Hepatic stellate cell (primary cell): ENCODE data around the gene MED13L.
"Not testable (repeated sequence)": the region's sequence is repeated elsewhere in the genome, so short reads cannot be mapped to it uniquely, and the experiment has no call there.

ENCODE experiments used
- DNase-seq: peaks from one replicate; pipeline ENCODE4 v3.0.0; 2011; ENCODE audit warnings: low spot score

Gene MED13L

DNA sequence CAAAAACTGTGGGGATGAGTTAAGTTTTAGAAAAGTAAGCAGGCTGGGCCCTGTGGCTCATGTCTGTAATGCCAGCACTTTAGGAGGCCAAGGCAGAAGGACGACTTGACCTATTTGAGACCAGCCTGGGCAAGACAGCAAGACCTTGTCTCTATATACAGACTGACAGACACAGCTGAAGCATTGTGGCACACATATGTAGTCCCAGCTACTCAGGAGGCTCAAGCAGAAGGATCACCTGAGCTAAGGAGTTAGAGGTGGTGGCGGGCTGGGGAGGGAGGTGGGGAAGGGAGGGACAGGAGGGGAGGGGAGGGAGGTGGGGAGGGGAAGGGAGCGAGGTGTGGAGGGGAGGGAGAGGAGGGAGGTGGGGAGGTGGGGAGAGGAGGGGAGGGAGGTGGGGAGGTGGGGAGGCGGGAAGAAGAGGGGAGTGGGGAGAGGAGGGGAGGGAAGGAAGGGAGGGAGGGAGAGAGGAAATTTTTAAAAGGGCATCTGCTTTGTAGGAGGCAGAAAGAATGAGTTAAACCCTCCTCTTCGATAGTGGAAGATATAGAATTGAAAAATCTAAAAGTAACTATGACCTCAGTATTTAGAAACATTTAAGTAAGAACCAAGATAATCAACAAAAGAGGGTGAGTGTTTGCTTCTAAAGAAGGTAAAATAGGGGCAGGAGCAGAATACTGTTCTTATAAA is 30.9 kb downstream of the MED13L start:
- DNase-seq = no peak

DNA sequence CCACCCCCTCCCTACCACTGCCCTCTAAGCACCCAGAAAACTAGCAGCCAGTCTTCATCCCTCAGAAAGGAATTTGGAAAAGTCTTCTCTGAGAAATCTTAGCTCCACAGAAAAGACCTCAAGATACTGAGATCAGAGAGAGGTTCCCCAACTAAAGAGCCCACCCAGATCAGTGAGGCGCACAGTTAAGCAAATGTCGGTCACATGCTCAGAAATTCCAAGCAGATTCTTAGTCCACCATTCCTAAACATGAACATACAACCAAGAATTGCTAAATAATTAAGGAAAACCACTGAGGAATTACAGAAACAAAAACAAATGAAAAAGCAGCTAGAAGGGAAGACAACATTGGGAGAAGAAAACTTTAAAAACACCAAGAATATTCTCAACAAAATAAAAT is 32.3 kb downstream of the MED13L start:
- no peak for DNase-seq

DNA sequence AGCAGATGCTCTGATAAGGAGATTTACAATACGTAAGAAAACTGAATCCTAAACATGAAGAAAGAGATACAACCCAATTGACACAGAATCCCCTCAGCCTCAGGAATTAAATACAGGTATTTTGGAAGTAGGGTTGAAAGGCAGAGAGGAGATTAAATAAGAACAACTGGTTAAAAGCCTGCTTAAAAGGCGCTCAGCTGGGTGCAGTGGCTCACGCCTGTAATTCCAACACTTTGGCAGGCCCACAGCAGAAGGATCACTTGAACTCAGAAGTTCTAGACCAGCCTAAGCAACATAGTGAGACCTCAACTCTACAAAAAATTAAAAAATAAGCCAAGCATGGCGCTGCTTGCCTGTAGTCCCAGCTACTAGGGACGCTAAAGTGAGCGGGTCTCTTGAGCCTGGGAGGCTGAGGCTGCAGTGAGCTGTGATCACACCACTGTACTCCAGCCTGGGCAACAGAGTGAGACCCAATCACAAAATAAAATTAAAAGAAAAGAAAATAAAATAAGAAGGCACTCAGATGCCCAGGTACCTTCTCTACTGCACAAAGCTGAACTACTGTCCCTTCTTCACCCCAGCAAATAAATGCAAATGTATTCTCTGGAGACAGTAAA is 32.9 kb downstream of the MED13L start:
- no peak for DNase-seq

DNA sequence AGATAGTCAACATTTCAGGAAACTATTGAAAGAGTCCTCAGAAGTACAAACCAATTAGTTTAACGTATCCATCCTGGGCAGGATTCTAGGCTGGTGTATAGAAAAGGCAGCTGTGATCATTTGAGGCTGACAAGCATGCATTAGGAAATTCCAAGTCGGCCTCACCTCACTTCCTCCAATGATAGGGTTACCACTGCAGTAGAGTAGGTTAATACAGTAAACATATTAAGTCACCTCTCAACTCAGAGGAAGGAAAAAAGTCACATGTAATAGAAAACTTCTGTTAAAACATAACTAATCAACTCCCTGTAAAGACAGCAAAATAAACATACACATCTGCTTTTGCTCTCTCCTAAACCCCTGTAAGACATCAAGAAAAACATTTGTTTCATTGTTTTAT is 33.5 kb downstream of the MED13L start:
- DNase-seq = no peak

DNA sequence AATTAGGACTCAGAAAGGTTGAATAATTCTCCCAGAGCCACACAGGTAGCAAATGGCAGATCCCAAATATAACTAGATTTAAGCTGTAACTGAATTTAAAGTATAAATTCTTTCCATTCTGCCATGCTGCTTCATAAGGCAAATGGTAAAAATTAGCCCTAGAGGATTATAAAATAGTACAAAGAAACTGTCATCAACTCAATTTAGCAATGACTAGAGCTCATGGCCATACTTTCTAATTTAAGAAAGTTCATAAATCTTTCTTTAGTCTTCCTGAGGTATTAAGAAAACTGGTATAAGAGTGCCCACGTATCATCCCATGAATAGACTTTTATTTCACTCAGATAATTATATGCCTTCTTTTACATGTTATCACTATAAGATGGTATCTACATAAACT is 34.8 kb downstream of the MED13L start:
- no peak for DNase-seq

DNA sequence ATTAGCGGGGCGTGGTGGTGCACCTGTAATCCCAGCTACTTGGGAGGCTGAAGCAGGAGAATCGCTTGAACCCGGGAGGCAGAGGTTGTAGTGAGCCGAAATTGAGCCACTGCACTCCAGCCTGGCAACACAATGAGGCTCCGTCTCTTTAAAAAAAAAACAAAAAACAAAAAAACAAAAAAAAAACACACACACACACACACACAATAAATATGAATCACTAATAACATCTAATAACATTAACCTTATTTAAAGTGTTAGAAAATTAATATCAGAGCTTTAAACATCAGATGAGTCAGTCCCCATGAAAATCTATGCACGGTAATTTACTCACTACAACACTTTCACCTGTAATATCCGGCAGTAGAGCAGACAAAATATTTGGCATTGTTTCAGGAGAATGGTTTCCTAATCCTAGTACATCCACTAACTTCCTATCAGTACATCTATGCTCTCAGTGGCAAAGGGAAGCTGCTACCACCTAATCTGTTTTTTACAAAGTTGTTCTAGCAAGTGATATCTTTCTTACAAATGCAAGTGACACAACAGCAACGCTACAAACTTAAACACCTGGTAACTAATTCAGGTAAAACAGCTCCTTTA is 36.2 kb downstream of the MED13L start:
- DNase-seq = no peak

DNA sequence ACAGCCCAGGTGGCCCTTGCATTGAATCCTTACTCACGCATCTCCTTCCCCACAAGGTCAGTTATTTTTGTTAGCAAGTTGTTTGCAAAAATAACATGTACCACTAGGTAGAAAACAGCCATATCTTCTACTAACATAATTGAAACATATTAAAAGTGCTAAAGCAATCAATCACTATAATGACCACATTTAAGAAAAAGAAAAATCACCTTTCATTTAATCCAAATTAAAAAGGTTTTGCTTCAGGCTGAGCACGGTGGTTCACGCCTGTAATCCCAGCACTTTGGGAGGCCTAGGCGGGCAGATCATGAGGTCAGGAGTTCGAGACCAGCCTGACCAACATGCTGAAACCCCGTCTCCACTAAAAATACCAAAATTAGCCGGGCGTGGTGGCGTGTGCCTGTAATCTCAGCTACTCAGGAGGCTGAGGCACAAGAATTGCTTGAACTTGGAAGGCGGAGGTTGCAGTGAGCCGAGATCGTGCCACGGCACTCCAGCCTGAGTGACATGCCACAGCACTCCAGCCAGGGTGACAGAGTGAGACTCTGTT is 38.8 kb downstream of the MED13L start:
- not testable (repeated sequence) for DNase-seq

DNA sequence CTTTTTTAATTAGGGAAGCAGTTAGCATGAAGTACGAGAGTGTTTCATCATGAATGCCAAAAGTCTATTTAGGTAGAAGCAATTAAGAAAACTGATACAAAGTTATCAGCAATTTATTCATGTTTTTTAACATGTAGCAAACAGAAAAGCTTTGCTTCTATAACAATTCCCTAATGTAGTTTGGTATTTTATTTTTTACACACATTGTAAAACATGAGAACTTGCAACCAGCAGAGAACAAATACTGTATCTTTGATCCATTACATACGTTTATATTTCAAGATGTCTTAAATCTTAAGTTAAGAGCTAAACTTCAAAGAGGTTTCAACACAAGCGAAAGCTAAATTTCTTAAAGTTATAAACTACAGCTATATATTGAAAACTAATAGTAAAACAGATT is 39.3 kb downstream of the MED13L start:
- DNase-seq = no peak

DNA sequence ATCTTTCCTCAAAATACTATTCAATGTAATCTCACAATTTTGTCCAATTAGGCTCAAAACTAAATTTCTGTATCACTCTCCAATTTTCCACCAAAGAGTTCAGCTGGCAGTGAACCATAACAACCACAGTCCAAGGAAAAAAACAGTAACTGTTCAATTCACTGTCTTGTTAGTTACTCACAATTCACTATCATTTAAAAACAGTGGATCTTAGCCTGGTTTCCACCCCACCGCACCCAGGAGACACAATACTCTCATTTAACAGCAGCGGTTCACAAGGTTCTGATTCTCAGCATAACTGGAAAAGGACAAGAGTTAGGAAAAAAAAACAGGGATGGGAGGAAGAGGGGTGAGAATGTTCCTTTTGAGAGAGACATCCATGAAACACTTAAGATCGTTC is 40.5 kb downstream of the MED13L start:
- no peak for DNase-seq

DNA sequence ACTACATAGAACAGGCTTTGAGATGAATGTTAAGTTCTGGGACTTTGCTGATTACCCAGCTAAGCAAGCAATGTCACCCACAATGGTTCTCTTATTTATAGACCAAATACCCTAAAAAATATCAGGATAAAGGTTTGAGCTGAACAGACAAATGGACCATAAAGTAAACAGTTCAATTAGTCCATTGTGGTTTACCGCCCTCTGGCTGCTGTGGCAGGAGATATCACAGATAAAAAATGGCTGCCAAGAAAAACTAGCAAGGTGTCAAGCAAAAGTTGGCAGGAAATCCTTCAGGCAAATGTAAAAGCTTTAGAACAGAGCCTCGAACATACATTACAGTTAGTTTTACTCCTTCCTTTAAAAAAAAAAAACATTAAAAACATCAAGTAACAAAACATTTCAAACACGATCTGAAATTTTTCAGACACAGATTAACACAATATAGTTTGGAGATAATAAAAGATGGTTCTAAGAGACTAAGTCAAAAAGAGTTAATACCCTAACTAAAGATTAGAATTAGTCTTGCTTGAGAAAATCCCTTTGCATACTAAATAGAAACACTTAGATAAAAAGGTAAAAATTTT is 41.3 kb downstream of the MED13L start:
- no peak for DNase-seq

DNA sequence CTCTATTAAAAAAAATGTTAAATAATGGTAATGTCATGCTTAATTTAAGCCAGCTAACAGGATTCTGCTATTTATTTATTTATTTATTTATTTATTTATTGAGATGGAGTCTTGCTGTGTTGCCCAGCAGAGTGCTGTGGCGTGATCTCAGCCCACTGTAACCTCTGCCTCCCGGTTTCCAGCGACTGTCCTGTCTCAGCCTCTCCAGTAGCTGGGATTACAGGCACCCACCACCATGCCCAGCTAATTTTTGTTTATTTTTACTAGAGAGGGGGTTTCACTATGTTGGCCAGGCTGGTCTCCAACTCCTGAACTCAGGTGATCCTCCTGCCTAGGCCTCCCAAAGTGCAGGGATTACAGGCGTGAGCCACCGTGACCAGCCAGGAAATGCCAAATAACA is 43.3 kb downstream of the MED13L start:
- not testable (repeated sequence) for DNase-seq

DNA sequence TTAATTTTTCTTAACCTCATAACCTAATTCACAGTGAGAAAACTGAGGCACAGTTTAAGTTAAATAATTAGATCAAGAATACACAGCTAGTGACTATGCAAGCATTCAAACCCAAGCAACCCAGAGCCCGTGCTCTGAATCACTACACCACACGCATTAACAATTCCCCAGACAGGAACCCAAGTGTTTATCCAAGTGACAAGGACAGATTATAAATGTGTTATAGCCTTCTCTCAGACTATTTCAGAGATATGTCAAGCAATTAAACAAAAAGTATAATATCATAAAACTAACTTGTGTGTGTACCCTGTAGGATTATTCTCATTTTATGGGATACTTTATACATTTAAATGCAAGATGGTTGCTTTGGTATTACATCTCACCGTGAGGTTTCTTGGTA is 43.8 kb downstream of the MED13L start:
- DNase-seq = peak; percentile 32

DNA sequence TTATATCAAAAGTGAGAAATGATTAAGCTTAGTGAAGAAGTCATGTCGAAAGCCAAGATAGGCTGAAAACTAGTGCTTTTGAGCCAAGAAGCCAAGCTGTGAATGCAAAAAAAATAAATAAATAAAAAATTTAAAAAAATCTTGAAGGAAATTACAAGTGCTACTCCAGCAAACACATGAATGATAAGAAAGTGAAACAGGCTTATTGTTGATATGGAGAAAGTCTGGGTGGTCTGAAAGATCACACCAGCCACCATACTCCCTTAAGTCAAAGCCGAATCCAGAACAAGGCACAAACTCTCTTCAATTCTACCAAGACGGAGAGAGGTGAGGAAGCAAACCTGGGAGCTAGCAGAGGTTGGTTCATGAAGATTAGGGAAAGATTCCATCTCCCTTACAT is 49.7 kb downstream of the MED13L start:
- DNase-seq = no peak

DNA sequence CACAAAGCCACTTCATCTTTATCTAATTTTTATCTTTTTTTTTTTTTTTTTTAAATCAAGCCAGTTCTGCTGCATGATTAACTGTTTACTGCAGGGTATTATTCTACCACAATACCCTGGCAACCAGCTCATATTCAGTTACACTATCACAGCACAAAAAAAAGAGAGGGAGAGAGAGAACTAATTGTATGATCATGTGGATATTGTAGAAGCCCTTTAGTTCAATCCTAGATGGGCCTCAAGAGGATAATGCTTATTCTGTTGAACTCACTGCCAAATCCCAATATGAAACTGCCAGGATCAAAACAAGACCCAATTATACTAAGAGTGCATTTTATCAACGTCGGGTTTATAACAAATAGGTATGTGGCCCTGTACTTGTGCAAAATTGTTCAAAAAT is 51.5 kb downstream of the MED13L start:
- no peak for DNase-seq

DNA sequence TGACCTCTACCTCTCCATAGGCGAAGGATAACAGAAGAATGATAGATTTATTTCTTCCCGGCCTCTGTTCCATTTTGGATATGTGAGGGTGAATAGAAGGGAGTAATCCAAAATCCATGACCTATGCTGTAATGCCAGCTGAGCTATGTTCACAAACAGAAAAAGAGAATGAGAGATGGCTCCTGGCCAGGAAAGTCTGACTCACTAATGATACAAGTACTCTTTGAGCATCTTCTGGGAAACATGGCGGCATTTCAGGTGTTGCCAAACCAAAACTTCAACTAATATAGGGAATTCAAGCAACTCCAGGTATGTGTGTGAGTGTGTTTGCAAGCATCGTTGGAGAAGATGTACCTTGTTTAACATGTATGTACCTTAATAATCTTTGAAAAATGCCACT is 55.1 kb downstream of the MED13L start:
- no peak for DNase-seq

DNA sequence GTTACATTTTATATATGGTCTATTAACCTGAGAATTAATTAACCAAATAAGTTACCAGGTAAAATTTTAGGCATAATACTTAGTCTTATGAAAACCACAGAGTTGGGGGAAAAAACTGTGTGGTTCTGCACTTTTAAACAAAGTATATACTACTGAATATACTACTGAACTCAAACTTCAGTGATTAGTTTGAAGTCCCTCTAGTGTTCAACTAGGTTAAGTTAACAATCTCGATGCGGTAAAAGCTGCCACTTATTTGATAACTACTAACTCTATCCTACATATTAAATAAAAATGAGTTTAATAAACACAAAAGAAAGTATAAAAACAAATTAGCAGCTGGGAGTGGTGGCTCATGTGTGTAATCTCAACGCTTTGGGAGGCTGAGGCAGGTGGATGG is 56.7 kb downstream of the MED13L start:
- DNase-seq = no peak

DNA sequence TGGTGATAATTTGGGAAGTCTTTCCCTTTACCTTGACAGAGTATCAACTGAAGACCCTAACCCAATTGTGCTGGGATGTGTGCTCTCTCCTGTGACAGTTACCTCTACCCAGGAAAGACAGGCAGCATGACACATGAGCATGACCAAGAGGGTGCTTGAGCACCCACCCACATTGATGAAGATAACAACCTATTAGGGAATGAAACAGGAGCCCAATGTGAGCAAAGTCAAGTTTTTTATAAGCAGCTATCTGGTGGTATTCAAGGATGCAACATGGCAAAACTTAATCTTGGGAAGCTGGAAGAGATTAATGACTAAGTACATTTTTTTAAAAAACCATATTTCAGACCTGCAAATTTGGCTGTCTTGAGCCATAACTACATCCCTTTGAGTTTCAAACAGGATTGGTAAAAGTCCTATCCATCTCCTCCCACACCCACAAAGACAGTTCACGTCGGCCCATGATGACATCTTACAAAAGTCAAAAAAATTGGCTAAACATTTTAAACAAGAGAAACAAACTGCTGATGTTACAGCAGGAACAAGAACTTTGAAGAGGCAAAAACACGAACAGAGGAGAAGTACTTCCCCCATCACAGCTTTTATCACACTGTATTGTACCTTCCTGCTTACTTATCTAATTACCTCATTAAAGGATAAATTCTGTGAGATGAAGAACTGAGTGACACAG is 60.3 kb downstream of the MED13L start:
- DNase-seq = no peak

DNA sequence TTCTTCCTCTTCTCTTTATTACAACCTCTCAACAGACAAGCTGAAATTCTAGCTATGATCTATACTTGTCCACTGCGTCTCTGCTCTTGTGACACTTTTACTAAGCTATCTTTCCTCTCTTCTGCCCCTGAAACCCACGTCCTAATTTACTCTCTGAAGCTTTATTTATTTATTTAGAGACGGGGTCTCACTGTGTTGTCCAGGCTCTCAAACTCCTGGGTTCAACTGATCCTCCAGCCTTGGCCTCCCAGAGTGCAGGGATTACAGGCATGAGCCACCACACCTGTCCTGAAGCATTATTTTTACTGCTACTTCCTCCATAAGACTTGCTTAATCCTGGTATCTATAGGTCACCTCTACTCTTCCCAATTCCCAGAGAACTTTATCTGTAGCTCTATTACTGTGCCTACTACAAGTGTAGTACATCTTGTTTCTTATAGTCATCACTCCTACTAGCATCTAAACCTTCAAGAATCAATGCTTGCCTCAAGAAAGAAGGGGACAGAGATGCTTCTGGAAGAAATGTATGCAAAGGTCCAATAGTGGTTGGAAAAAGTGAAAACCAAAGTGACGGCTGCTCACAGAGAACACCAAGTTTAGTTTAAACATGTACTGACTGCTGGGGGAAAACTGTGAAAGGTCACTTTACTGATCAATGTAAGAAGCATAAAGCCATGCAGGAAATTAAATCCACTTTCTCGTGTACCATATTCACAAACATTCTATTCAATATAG is 61.3 kb downstream of the MED13L start:
- DNase-seq = no peak

DNA sequence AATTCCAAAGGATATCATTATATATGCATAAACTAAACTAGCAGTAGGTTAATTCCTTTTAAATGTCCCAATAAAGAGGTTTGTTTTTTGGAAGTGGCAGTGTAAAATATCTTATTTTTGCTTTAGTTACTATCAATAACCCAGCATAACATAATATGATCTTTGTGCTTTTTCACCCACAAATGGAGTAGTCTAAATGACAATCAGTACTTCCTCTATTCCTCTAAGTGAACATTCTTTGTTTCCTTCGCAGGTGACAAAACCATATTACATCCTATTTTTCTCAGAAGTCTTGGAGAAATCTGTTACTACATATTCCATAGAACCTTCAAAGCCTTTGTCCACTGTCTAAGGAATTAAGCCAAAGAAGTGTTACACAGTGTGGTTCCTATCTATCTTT is 62.5 kb downstream of the MED13L start:
- DNase-seq = no peak

DNA sequence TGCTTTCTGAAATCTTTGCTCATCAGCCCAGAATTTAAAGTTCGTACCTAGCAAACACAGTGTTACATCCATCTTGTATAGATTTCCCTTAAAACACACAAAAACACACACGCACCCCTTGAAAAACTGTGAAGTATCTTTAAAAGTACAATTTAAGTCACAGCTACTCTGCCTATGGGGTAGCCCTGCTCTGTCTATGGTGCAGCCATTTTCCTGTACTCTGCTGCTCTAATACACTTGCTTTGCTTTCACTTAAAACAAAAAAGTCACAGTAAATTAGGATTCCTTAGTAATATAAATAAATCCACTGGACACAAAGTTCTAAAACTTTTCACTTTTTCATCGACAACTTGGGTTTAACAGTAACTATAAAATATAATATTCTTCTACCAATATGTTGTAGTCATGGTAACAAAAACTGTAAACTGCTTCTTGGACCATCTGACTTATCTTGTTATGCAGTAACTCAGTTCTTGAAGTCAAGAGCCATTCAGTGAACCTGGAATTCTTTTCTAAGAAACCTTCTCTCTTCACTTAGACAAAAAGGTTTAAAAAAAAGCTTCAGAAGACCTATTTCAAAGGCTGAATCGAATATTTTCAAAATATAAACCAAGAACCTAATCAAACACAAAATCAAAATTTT is 63.5 kb downstream of the MED13L start:
- DNase-seq = no peak

DNA sequence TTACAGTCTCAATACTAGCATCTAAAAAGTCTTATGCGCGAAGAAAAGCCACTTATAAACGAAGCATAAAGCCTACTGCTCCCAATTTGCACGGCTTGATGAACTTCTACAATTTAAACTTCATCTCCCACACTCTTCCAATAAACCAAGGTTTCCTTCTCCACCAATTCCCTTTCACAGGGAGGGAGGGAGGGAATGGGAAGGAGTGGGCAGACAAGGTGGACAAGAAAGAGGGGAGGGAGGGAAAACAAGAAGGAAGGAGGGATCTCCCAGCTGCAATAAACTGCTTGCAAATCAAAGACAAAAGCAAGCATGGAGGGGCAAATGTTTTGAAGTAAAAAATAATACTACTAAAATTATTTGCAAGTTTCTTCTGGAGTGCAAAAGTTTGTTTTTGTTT is 64.5 kb downstream of the MED13L start:
- no peak for DNase-seq
